ENCODE measurements around the gene TAB2. TPM values are rescaled to one million over a fixed set of nuclear protein-coding genes. Genes with fewer than 3 reads are reported as not detected.
A peak's percentile ranks its signal among the peaks of the same experiment; 100 is the strongest.
"Not testable (repeated sequence)": the region's sequence is repeated elsewhere in the genome, so short reads cannot be mapped to it uniquely, and the experiment has no call there.

Gene TAB2
- total RNA-seq, 4 donors from 2014 or later: 49.8 to 81.8 (median 74.1) TPM

- Histone ChIP-seq H3K9me3 (no peaks in the 10 kb centered on the region), H3K27me3 (peaks cover 6% of the 10 kb centered on the region), H3K4me1 (peaks cover 35% of the 10 kb centered on the region), H3K36me3 (no peaks in the 10 kb centered on the region), H3K27ac (peak overlapping the region; percentile 98), H3K4me3 (peak overlapping the region; percentile 94)
- DNase-seq (ENCODE audit: low spot score in 2 of 2): peak; percentile 92 to 93
- 2% methylated on average over 54 of the region's 96 CpGs for WGBS
- TF ChIP-seq EP300 (IDR thresholded peaks at IDR 0.05): no peak
- TF ChIP-seq CTCF (IDR thresholded peaks at IDR 0.05): peak in 1 of 2 donors; percentile 7
- TF ChIP-seq POLR2A (IDR thresholded peaks at IDR 0.05): peak in 1 of 2 donors; percentile 69
Observed at GRCh38 chr6:149316740-149317643, 520 bp upstream of the TAB2 start.

- WGBS: 4% methylated on average over 14 of the region's 14 CpGs
- H3K4me1 ChIP-seq: peaks cover 36% of the 10 kb centered on the region
- peak overlapping the region; percentile 98 for H3K27ac ChIP-seq
- peak overlapping the region; percentile 94 for H3K4me3 ChIP-seq
- no peaks in the 10 kb centered on the region for H3K9me3 ChIP-seq
- H3K36me3 ChIP-seq: no peaks in the 10 kb centered on the region
- TF ChIP-seq POLR2AphosphoS5 (IDR thresholded peaks at IDR 0.05) (no peak), CTCF (IDR thresholded peaks at IDR 0.05) (no peak), EP300 (IDR thresholded peaks at IDR 0.05) (no peak), POLR2A (IDR thresholded peaks at IDR 0.05) (no peak)
- H3K27me3 ChIP-seq: peaks cover under 1% of the 10 kb centered on the region
- no peak for DNase-seq (ENCODE audit: low spot score in 2 of 2)
Observed at GRCh38 chr6:149318581-149319286, 1.2 kb downstream of the TAB2 start.

GRCh38 chr6:149319422-149319821, 1.9 kb downstream of the TAB2 start:
- TF ChIP-seq POLR2A (IDR thresholded peaks at IDR 0.05) (no peak), POLR2AphosphoS5 (IDR thresholded peaks at IDR 0.05) (no peak), CTCF (IDR thresholded peaks at IDR 0.05) (no peak), EP300 (IDR thresholded peaks at IDR 0.05) (no peak)
- Histone ChIP-seq H3K4me1 (peaks cover 43% of the 10 kb centered on the region), H3K27ac (no peak overlapping the region), H3K4me3 (peak overlapping the region; percentile 94), H3K9me3 (no peaks in the 10 kb centered on the region), H3K27me3 (no peaks in the 10 kb centered on the region), H3K36me3 (no peaks in the 10 kb centered on the region)
- whole genome bisulfite sequencing: 18% methylated on average over 3 of the region's 3 CpGs
- no peak for DNase-seq (ENCODE audit: low spot score in 2 of 2)

GRCh38 chr6:149320016-149320415, 2.5 kb downstream of the TAB2 start:
- H3K36me3 ChIP-seq; H3K4me3 ChIP-seq; H3K27ac ChIP-seq; H3K9me3 ChIP-seq; H3K27me3 ChIP-seq; DNase-seq (ENCODE audit: low spot score in 2 of 2): not testable (repeated sequence)
- WGBS: 83% methylated on average over 10 of the region's 10 CpGs
- peaks cover 48% of the 10 kb centered on the region for H3K4me1 ChIP-seq

GRCh38 chr6:149320796-149321195, 3.3 kb downstream of the TAB2 start:
- Histone ChIP-seq H3K27me3 (no peaks in the 10 kb centered on the region), H3K4me3 (no peak overlapping the region), H3K27ac (no peak overlapping the region), H3K9me3 (no peaks in the 10 kb centered on the region), H3K36me3 (no peaks in the 10 kb centered on the region), H3K4me1 (peaks cover 48% of the 10 kb centered on the region)
- no peak for TF ChIP-seq CTCF (IDR thresholded peaks at IDR 0.05)
- TF ChIP-seq POLR2A (IDR thresholded peaks at IDR 0.05): no peak
- TF ChIP-seq POLR2AphosphoS5 (IDR thresholded peaks at IDR 0.05): no peak
- no peak for TF ChIP-seq EP300 (IDR thresholded peaks at IDR 0.05)
- no peak for DNase-seq (ENCODE audit: low spot score in 2 of 2)

Measured in suprapubic skin (tissue), 4 donors.